ENCODE results near the gene KRT81. TPM values are rescaled to one million over a fixed set of nuclear protein-coding genes. Genes with fewer than 3 reads are reported as not detected.
A peak's percentile ranks its signal among the peaks of the same experiment; 100 is the strongest.
"Not testable (repeated sequence)": the region's sequence is repeated elsewhere in the genome, so short reads cannot be mapped to it uniquely, and the experiment has no call there.

KRT81 gene
- total and polyA plus RNA-seq, 4 donors: 0.02 to 0.61 (median 0.23) TPM

DNA sequence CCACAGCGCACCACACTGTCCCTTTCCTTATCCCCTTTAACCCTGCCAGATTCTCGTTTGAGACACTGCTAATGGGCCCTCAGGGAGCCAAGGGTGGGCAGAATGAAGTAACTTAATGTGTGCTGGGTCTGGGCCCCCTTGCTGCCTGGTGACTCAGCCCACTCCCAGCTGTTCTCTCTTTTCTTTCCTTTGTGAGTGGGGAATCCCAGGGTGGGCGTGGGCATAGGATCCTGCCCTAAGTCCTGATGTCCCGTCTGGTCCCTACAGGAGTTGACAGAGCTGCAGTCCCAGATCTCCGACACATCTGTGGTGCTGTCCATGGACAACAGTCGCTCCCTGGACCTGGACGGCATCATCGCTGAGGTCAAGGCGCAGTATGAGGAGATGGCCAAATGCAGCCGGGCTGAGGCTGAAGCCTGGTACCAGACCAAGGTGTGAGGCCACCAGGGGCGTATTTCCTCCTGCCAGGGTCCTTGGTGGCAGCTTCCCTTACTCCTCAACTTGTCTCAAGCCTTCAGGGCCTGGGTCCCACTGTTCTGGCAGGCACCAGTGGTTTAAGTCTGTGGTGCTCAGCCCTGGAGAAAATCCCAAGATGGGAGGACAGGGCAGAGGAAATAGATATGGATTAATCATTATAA, 50.0 kb downstream of the KRT81 start:
- no peak for DNase-seq

DNA sequence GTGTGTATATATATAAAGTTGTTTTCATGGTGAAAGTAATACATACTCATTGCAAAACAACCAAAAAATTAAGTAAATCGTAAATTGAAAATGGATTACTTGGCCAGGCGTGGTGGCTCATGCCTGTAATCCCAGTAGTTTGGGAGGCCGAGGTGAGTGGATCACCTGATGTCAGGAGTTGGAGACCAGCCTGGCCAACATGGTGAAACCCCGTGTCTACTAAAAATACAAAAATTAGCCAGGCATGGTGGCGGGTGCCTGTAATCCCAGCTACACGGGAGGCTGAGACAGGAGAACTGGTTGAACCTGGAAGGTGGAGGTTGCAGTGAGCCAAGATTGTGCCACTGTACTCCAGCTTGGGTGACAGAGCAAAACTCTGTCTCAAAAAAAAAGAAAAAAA, 51.1 kb downstream of the KRT81 start:
- H3K4me1 ChIP-seq (ENCODE audit: control insufficient read depth in 5 of 5, insufficient read depth in 5 of 5, low read length in 5 of 5): peaks cover 0 to 18% (median 0%) of the 10 kb centered on the region in 5 donors
- not testable (repeated sequence) for H3K27ac ChIP-seq (ENCODE audit: low read depth in 1 of 2, low read length in 1 of 2); H3K27me3 ChIP-seq (ENCODE audit: control insufficient read depth in 3 of 3, insufficient read depth in 3 of 3, low read length in 2 of 3); H3K9ac ChIP-seq (ENCODE audit: insufficient read depth in 1 of 2, low read length in 2 of 2); DNase-seq; H3K4me3 ChIP-seq; H3K36me3 ChIP-seq (ENCODE audit: control insufficient read depth in 4 of 4, insufficient read depth in 4 of 4, low read length in 4 of 4); H3K9me3 ChIP-seq (ENCODE audit: control insufficient read depth in 4 of 4, insufficient read depth in 3 of 4, low read length in 3 of 4); ATAC-seq (ENCODE audit: insufficient read depth, low FRiP score)
- whole genome bisulfite sequencing, 2 donors: 87 to 95% methylated on average over 6 of the region's 6 CpGs

More for the DNA sequence above, 50.0 kb downstream of the KRT81 start:
- no peak for TF ChIP-seq CTCF (IDR thresholded peaks at IDR 0.05; ENCODE audit: control extremely low read depth, extremely low read depth)
- 79 to 93% methylated on average over 11 of the region's 11 CpGs for WGBS, 2 donors
- no peak overlapping the region for H3K4me3 ChIP-seq
- peaks cover 0 to 2% (median 0%) of the 10 kb centered on the region in 3 donors for H3K27me3 ChIP-seq (ENCODE audit: control insufficient read depth in 3 of 3, insufficient read depth in 3 of 3, low read length in 2 of 3)
- no peak overlapping the region for H3K9ac ChIP-seq (ENCODE audit: insufficient read depth in 1 of 2, low read length in 2 of 2)
- ATAC-seq (ENCODE audit: insufficient read depth, low FRiP score): no peak
- peaks cover 0 to 13% (median 0%) of the 10 kb centered on the region in 5 donors for H3K4me1 ChIP-seq (ENCODE audit: control insufficient read depth in 5 of 5, insufficient read depth in 5 of 5, low read length in 5 of 5)
- peak overlapping the region in 1 of 2 donors; percentile 11 for H3K27ac ChIP-seq (ENCODE audit: low read depth in 1 of 2, low read length in 1 of 2)
- H3K36me3 ChIP-seq (ENCODE audit: control insufficient read depth in 4 of 4, insufficient read depth in 4 of 4, low read length in 4 of 4): peaks cover 0 to 5% (median 0%) of the 10 kb centered on the region in 4 donors
- no peaks in the 10 kb centered on the region for H3K9me3 ChIP-seq (ENCODE audit: control insufficient read depth in 4 of 4, insufficient read depth in 3 of 4, low read length in 3 of 4)

- DNase-seq: no peak
- no peak overlapping the region for H3K27ac ChIP-seq (ENCODE audit: low read depth in 1 of 2, low read length in 1 of 2)
- H3K9ac ChIP-seq (ENCODE audit: insufficient read depth in 1 of 2, low read length in 2 of 2): no peak overlapping the region
- H3K4me1 ChIP-seq (ENCODE audit: control insufficient read depth in 5 of 5, insufficient read depth in 5 of 5, low read length in 5 of 5): peaks cover 0 to 22% (median 0%) of the 10 kb centered on the region in 5 donors
- no peak for TF ChIP-seq CTCF (IDR thresholded peaks at IDR 0.05; ENCODE audit: control extremely low read depth, extremely low read depth)
- peaks cover 0 to 2% (median 0%) of the 10 kb centered on the region in 4 donors for H3K36me3 ChIP-seq (ENCODE audit: control insufficient read depth in 4 of 4, insufficient read depth in 4 of 4, low read length in 4 of 4)
- no peak overlapping the region for H3K4me3 ChIP-seq
- 52 to 83% methylated on average over 2 of the region's 2 CpGs for WGBS, 2 donors
- no peaks in the 10 kb centered on the region for H3K9me3 ChIP-seq (ENCODE audit: control insufficient read depth in 4 of 4, insufficient read depth in 3 of 4, low read length in 3 of 4)
- ATAC-seq (ENCODE audit: insufficient read depth, low FRiP score): no peak
- H3K27me3 ChIP-seq (ENCODE audit: control insufficient read depth in 3 of 3, insufficient read depth in 3 of 3, low read length in 2 of 3): peaks cover 0 to 5% (median 2%) of the 10 kb centered on the region in 3 donors
Observed at GRCh38 chr12:52239767-52240166, 51.6 kb downstream of the KRT81 start.

DNA sequence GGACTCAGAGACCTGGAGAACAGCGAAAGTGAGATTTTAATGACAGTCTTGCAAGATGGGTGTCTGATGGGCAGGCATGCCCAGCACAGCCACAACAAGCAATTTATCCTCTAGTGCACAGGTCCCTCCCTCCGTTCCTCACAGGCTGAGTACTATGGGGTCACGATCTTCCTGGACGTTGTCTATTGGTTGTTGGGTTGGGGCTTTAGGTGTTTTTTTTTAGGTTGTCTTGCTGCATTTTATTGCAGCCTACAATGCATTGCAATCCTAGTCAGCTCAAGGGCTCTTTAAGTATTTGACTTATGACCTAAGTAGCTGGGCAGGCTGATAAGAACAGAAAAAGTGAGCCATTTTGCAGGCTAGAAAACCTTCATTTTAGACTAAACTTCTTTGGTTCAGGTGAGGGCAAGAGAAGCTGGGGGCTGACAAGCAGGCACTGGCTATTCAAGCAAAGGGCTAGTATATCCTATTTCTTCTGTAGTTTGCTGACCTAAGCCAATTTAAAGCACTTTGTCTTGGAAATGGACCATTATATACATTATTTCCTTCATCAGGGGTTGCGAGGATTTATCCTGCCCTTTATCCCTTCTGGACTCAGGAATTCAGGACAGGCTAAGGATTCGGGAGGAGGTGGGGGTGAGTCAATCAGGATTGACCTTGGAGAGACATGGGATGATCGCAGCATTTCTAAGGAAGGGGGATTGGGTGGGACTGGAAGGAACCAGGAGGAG, 52.3 kb downstream of the KRT81 start:
- Histone ChIP-seq H3K4me1 (ENCODE audit: control insufficient read depth in 5 of 5, insufficient read depth in 5 of 5, low read length in 5 of 5) (peaks cover 0 to 26% (median 0%) of the 10 kb centered on the region in 5 donors), H3K9ac (ENCODE audit: insufficient read depth in 1 of 2, low read length in 2 of 2) (no peak overlapping the region), H3K4me3 (no peak overlapping the region), H3K9me3 (ENCODE audit: control insufficient read depth in 4 of 4, insufficient read depth in 3 of 4, low read length in 3 of 4) (no peaks in the 10 kb centered on the region), H3K27me3 (ENCODE audit: control insufficient read depth in 3 of 3, insufficient read depth in 3 of 3, low read length in 2 of 3) (peaks cover 0 to 12% (median 4%) of the 10 kb centered on the region in 3 donors), H3K36me3 (ENCODE audit: control insufficient read depth in 4 of 4, insufficient read depth in 4 of 4, low read length in 4 of 4) (peaks cover 0 to 2% (median 0%) of the 10 kb centered on the region in 4 donors), H3K27ac (ENCODE audit: low read depth in 1 of 2, low read length in 1 of 2) (peak overlapping the region in 1 of 2 donors; percentile 5)
- DNase-seq: no peak
- no peak for ATAC-seq (ENCODE audit: insufficient read depth, low FRiP score)
- TF ChIP-seq CTCF (IDR thresholded peaks at IDR 0.05; ENCODE audit: control extremely low read depth, extremely low read depth): no peak
- 75 to 81% methylated on average over 7 of the region's 7 CpGs for WGBS, 2 donors
